ENCODE data around the gene SENP1. TPM values are rescaled to one million over a fixed set of nuclear protein-coding genes. Genes with fewer than 3 reads are reported as not detected.

Gene SENP1
- total and polyA plus RNA-seq, 2 experiments from 2014 or later: 8.6 to 27.7 TPM

GRCh38 chr12:48123169-48123568 is 17.3 kb upstream of the SENP1 start (continued):
- TF ChIP-seq CREB1 (CRISPR knock-in tag; IDR thresholded peaks at IDR 0.05; ENCODE audit: low read depth) (no peak), ZNF114 (CRISPR knock-in tag; IDR thresholded peaks at IDR 0.05) (no peak), ZNF331 (CRISPR knock-in tag; IDR thresholded peaks at IDR 0.05; ENCODE audit: low read depth) (no peak)

- H3K36me3 Mint-ChIP-seq (ENCODE audit: low read depth): peaks cover 27% of the 10 kb centered on the region
- no peaks in the 10 kb centered on the region; the same call in 2 of the 3 replicates for H3K9me3 Mint-ChIP-seq
- no peak overlapping the region for H2AFZ ChIP-seq
- H3K27me3 Mint-ChIP-seq (ENCODE audit: insufficient read depth, low read depth, poor library complexity): peaks cover 5% of the 10 kb centered on the region
- peaks cover 14% of the 10 kb centered on the region for H3K4me1 ChIP-seq (ENCODE audit: insufficient read depth)
- H3K36me3 ChIP-seq (ENCODE audit: insufficient read depth): peaks cover 25% of the 10 kb centered on the region
- H3K4me3 ChIP-seq: no peak overlapping the region
- no peak overlapping the region for H3K4me3 Mint-ChIP-seq
- H3F3A ChIP-seq (replicated peaks; ENCODE audit: low read depth): no peaks in the 10 kb centered on the region
- no peaks in the 10 kb centered on the region for H3K27me3 ChIP-seq (ENCODE audit: insufficient read depth)
- H3K27ac Mint-ChIP-seq: no peak overlapping the region
- peaks cover 23% of the 10 kb centered on the region for H3K79me2 ChIP-seq (replicated peaks; ENCODE audit: insufficient read depth)
- ATAC-seq (no peak), DNase-seq (ENCODE audit: low spot score) (no peak)
- no peak overlapping the region for H3K27ac ChIP-seq (ENCODE audit: low read depth)
- peaks cover 10% of the 10 kb centered on the region for H4K20me1 ChIP-seq (replicated peaks; ENCODE audit: insufficient read depth)
- peaks cover 15% of the 10 kb centered on the region for H3K4me1 Mint-ChIP-seq
- H3K9me2 ChIP-seq (ENCODE audit: insufficient read depth): no peaks in the 10 kb centered on the region
- no peak overlapping the region for H3K4me2 ChIP-seq
- TF ChIP-seq EZH2 (IDR thresholded peaks at IDR 0.05; ENCODE audit: low read depth, unreplicated experiment): no peak
- TF ChIP-seq POLR2AphosphoS5 (IDR thresholded peaks at IDR 0.05; ENCODE audit: low read depth): no peak
- no peak for TF ChIP-seq EZH2phosphoT487 (IDR thresholded peaks at IDR 0.05; ENCODE audit: unreplicated experiment)
- TF ChIP-seq JUNB (IDR thresholded peaks at IDR 0.05; ENCODE audit: unreplicated experiment): no peak
- no peak for TF ChIP-seq NANOG (IDR thresholded peaks at IDR 0.05; ENCODE audit: borderline replicate concordance)
- no peak for TF ChIP-seq ZNF331 (CRISPR knock-in tag; IDR thresholded peaks at IDR 0.05; ENCODE audit: low read depth)
- TF ChIP-seq ETS1 (IDR thresholded peaks at IDR 0.05): no peak
- no peak for TF ChIP-seq REST (IDR thresholded peaks at IDR 0.05; ENCODE audit: unreplicated experiment)
- no peak for TF ChIP-seq STAT1 (IDR thresholded peaks at IDR 0.05; ENCODE audit: unreplicated experiment)
- TF ChIP-seq CREB1 (CRISPR knock-in tag; IDR thresholded peaks at IDR 0.05; ENCODE audit: low read depth): no peak
- no peak for TF ChIP-seq CTCF (conservative IDR thresholded peaks at IDR 0.05; ENCODE audit: low read depth in 2 of 2)
- no peak for TF ChIP-seq ZNF114 (CRISPR knock-in tag; IDR thresholded peaks at IDR 0.05)
These were observed 16.4 kb upstream of the SENP1 start for GRCh38 chr12:48122065-48122834.
